ENCODE results near the gene TAF1L. TPM values are rescaled to one million over a fixed set of nuclear protein-coding genes. Genes with fewer than 3 reads are reported as not detected.

The TAF1L gene, protein sequence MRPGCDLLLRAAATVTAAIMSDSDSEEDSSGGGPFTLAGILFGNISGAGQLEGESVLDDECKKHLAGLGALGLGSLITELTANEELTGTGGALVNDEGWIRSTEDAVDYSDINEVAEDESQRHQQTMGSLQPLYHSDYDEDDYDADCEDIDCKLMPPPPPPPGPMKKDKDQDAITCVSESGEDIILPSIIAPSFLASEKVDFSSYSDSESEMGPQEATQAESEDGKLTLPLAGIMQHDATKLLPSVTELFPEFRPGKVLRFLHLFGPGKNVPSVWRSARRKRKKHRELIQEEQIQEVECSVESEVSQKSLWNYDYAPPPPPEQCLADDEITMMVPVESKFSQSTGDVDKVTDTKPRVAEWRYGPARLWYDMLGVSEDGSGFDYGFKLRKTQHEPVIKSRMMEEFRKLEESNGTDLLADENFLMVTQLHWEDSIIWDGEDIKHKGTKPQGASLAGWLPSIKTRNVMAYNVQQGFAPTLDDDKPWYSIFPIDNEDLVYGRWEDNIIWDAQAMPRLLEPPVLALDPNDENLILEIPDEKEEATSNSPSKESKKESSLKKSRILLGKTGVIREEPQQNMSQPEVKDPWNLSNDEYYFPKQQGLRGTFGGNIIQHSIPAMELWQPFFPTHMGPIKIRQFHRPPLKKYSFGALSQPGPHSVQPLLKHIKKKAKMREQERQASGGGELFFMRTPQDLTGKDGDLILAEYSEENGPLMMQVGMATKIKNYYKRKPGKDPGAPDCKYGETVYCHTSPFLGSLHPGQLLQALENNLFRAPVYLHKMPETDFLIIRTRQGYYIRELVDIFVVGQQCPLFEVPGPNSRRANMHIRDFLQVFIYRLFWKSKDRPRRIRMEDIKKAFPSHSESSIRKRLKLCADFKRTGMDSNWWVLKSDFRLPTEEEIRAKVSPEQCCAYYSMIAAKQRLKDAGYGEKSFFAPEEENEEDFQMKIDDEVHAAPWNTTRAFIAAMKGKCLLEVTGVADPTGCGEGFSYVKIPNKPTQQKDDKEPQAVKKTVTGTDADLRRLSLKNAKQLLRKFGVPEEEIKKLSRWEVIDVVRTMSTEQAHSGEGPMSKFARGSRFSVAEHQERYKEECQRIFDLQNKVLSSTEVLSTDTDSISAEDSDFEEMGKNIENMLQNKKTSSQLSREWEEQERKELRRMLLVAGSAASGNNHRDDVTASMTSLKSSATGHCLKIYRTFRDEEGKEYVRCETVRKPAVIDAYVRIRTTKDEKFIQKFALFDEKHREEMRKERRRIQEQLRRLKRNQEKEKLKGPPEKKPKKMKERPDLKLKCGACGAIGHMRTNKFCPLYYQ (N-terminal part only)
- not detected in 2 replicates for total RNA-seq
- long read RNA-seq = 0 reads

DNA sequence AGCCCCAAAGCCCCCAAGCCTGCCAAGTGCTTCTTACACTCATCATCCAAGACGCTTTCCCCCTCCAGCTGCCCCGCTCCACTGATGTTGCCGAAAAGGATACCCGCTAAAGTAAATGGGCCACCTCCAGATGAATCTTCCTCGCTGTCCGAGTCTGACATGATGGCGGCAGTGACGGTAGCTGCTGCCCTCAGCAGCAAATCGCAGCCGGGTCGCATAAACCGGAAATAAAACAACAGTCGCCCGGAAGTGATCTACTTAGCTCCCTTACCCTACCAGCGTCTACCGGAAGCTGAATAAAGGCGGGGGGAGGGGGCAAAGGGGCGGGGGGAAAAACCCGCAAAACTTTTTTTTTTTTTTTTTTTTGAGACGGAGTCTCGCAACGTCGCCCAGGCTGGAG lies at the start of gene TAF1L:
Gene TAF1L (minus strand): TSS at position 308 of the 400 bp plus-strand sequence. CDS start 90 bp downstream, at position 218.
- Mint-ChIP-seq H3K4me1 (ENCODE audit: low read depth) (no peaks in the 10 kb centered on the region), H3K4me3 (ENCODE audit: low read depth) (no peak within 1 kb of the TSS), H3K9me3 (ENCODE audit: low read depth) (peaks cover 10% of the 10 kb centered on the region), H3K27ac (no peak within 1 kb of the TSS), H3K36me3 (ENCODE audit: insufficient read depth) (no peaks in the 10 kb centered on the region), H3K27me3 (no peaks in the 10 kb centered on the region)
- TF ChIP-seq, protein P1, sequence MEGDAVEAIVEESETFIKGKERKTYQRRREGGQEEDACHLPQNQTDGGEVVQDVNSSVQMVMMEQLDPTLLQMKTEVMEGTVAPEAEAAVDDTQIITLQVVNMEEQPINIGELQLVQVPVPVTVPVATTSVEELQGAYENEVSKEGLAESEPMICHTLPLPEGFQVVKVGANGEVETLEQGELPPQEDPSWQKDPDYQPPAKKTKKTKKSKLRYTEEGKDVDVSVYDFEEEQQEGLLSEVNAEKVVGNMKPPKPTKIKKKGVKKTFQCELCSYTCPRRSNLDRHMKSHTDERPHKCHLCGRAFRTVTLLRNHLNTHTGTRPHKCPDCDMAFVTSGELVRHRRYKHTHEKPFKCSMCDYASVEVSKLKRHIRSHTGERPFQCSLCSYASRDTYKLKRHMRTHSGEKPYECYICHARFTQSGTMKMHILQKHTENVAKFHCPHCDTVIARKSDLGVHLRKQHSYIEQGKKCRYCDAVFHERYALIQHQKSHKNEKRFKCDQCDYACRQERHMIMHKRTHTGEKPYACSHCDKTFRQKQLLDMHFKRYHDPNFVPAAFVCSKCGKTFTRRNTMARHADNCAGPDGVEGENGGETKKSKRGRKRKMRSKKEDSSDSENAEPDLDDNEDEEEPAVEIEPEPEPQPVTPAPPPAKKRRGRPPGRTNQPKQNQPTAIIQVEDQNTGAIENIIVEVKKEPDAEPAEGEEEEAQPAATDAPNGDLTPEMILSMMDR (IDR thresholded peaks at IDR 0.05; ENCODE audit: unreplicated experiment) = no peak
- no peak for DNase-seq (ENCODE audit: low spot score, unreplicated experiment)

DNA sequence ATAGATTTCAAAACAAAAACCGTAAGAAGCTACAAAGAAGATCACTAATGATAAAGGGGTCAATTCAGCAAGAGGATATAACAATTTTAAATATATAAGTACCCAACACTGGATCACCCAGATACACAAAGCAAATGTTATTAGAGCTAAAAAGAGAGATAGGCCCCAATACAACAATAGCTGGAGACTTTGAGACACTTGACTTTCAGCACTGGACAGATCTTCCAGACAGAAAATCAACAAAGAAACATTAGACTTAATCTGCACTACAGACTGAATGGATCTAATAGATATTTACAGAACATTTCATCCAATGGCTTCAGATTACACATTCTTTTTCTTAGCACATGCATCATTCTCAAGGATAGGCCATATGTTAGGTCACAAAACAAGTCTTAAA lies 46.3 kb upstream of the TAF1L start:
- H3K9me3 Mint-ChIP-seq (ENCODE audit: low read depth) = peaks cover 27% of the 10 kb centered on the region
- H3K36me3 Mint-ChIP-seq (ENCODE audit: insufficient read depth) = no peaks in the 10 kb centered on the region
- no peaks in the 10 kb centered on the region for H3K4me1 Mint-ChIP-seq (ENCODE audit: low read depth)
- H3K4me3 Mint-ChIP-seq (ENCODE audit: low read depth) = no peak overlapping the region
- H3K27me3 Mint-ChIP-seq = no peaks in the 10 kb centered on the region
- DNase-seq (ENCODE audit: low spot score, unreplicated experiment) = no peak
- TF ChIP-seq, protein P1 (IDR thresholded peaks at IDR 0.05; ENCODE audit: unreplicated experiment) = no peak
- no peak overlapping the region for H3K27ac Mint-ChIP-seq

DNA sequence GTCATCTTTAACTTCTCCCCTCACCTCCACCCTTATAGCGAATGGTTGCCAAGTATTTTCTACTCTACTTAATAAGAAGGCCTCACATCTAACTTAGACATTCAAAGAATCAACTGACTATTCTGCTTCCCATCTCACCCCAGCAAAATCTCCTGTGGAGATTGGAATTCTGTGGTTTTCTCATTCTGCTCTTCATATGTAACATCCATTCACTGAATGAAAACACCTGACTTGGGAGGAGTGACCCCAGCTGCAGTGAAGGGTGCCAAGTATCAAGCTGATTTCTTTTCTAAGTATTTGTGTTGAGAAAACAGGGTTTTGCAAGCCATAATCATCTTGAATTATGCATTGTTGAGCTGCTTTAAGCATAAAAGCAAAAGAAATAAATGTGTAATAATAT lies 42.5 kb upstream of the TAF1L start:
- Mint-ChIP-seq H3K27me3 (no peaks in the 10 kb centered on the region), H3K27ac (no peak overlapping the region), H3K36me3 (ENCODE audit: insufficient read depth) (no peaks in the 10 kb centered on the region), H3K4me1 (ENCODE audit: low read depth) (no peaks in the 10 kb centered on the region), H3K9me3 (ENCODE audit: low read depth) (peaks cover 13% of the 10 kb centered on the region), H3K4me3 (ENCODE audit: low read depth) (no peak overlapping the region)
- no peak for DNase-seq (ENCODE audit: low spot score, unreplicated experiment)
- TF ChIP-seq, protein P1 (IDR thresholded peaks at IDR 0.05; ENCODE audit: unreplicated experiment) = no peak

DNA sequence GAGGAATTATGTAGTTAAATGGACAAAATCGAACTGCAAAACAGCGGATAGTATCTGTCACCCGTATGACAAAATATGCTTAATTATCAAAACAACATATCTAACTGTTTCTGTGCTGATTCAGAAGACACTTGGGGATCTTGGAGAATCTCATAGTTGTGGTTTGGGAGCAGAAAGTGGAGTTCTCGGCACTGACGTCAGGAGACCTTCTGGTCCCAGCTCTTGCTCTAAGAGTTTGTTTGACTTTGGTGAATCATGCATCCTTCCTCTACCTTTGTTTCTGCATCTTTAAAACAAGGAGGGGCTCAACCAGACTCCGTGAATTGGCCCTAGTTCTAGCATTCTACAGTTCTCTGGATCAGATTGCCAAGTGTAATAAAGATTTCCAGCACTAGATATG lies 37.0 kb upstream of the TAF1L start:
- Mint-ChIP-seq H3K4me1 (ENCODE audit: low read depth) (no peaks in the 10 kb centered on the region), H3K4me3 (ENCODE audit: low read depth) (no peak overlapping the region), H3K27ac (no peak overlapping the region), H3K27me3 (no peaks in the 10 kb centered on the region), H3K9me3 (ENCODE audit: low read depth) (no peaks in the 10 kb centered on the region), H3K36me3 (ENCODE audit: insufficient read depth) (no peaks in the 10 kb centered on the region)
- TF ChIP-seq, protein P1 (IDR thresholded peaks at IDR 0.05; ENCODE audit: unreplicated experiment) = no peak
- no peak for DNase-seq (ENCODE audit: low spot score, unreplicated experiment)

All from progenitor cell of endocrine pancreas (in vitro differentiated cells).